Prostate gland (tissue), 2 donors: ENCODE data around the gene ENC1. TPM values are rescaled to one million over a fixed set of nuclear protein-coding genes. Genes with fewer than 3 reads are reported as not detected.

Experiments used
- DNase-seq: peaks from one replicate; pipeline ENCODE4 v3.0.0-alpha.2; 2019; ENCODE audit warnings: low spot score
- H3K27ac ChIP-seq, 2 donors: fragments of 200-600 bp; sonication (generic); 2 replicates each; pipeline ENCODE4 v1.5.1; 2017 to 2019
- H3K27me3 ChIP-seq: fragments of 200-600 bp; sonication (generic); replicated peaks from 2 replicates; pipeline ENCODE4 v1.5.1; 2019; ENCODE audit not compliant: insufficient read depth
- H3K36me3 ChIP-seq, 2 donors: fragments of 200-600 bp; sonication (generic); 1 replicate in 1 of 2; 2 replicates in 1 of 2; pipeline versions ENCODE4 v1.5.1 to v1.8.1; 2017 to 2019
- H3K4me1 ChIP-seq: fragments of 200-600 bp; sonication (generic); replicated peaks from 2 replicates; pipeline ENCODE4 v1.5.1; 2019
- H3K4me3 ChIP-seq, 2 donors: fragments of 200-600 bp; sonication (generic); 2 replicates each; pipeline ENCODE4 v1.5.1; 2017 to 2019
- H3K9me3 ChIP-seq: fragments of 200-600 bp; sonication (generic); 2 replicates; pipeline ENCODE4 v1.5.1; 2017
- POLR2A ChIP-seq: fragments of 450-650 bp; IDR thresholded peaks from one replicate; pipeline ENCODE4 v1.6.1; 2016; ENCODE audit warnings: antibody characterized with exemption, mild to moderate bottlenecking
- POLR2AphosphoS5 ChIP-seq: sonication (generic); formaldehyde crosslinking; IDR thresholded peaks from one replicate; pipeline ENCODE4 v1.6.1; 2017; ENCODE audit warnings: antibody characterized with exemption
- WGBS: methylation state at CpG from one replicate; pipeline ENCODE4 v1.1.5; 2018; 5-methylcytosine and 5-hydroxymethylcytosine counted together
- intact Hi-C: fragments of 100-400 bp; cut with DNase I; formaldehyde crosslinking; loops from one replicate; pipeline ENCODE4 v1.14.2; 2022
- total RNA-seq, 2 donors: library from RNA; depleted of rRNA; stranded (reverse); fragments of >200 nt; gene quantifications; one replicate each; pipeline ENCODE4 v1.1.0, GENCODE V29; 2016
- TF ChIP-seq, protein P1 (sequence below), 4 experiments: fragments of 200-600 bp in 2 of 4; fragments of 450-650 bp in 2 of 4; sonication (generic) in 2 of 4; IDR thresholded peaks; 1 replicate in 3 of 4; 2 replicates in 1 of 4; pipeline ENCODE4 v1.5.1; 2016 to 2019; ENCODE audit warnings: antibody characterized with exemption in 4 of 4, mild to moderate bottlenecking in 2 of 4, moderate library complexity in 2 of 4

Gene ENC1
- total RNA-seq, 2 donors from 2014 or later, result 78.1 to 103 TPM

DNA sequence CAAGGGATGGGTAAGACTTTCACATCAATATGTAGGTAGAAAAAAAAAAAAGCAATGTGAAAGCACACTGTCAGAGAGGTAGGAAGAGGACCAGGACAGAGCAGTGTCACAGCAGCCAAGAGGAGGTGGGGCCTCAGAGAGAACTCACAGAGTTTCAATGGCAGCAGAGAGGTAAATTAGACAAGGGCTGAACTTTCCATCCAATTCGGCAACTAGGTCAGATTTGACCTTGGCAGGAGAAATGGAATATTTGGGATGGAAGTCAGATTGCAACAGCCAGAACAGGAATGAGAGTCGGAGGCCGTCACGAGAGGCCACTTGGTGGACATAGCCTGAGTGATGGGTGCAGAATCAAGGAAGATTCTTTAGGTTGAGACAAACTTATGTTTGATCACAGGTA is 57.7 kb downstream of the ENC1 start:
- Histone ChIP-seq H3K9me3 (no peaks in the 10 kb centered on the region), H3K4me1 (no peaks in the 10 kb centered on the region), H3K36me3 (no peaks in the 10 kb centered on the region), H3K27ac (no peak overlapping the region), H3K27me3 (no peaks in the 10 kb centered on the region), H3K4me3 (no peak overlapping the region)
- TF ChIP-seq POLR2A (no peak), POLR2AphosphoS5 (no peak)
- TF ChIP-seq, protein P1, sequence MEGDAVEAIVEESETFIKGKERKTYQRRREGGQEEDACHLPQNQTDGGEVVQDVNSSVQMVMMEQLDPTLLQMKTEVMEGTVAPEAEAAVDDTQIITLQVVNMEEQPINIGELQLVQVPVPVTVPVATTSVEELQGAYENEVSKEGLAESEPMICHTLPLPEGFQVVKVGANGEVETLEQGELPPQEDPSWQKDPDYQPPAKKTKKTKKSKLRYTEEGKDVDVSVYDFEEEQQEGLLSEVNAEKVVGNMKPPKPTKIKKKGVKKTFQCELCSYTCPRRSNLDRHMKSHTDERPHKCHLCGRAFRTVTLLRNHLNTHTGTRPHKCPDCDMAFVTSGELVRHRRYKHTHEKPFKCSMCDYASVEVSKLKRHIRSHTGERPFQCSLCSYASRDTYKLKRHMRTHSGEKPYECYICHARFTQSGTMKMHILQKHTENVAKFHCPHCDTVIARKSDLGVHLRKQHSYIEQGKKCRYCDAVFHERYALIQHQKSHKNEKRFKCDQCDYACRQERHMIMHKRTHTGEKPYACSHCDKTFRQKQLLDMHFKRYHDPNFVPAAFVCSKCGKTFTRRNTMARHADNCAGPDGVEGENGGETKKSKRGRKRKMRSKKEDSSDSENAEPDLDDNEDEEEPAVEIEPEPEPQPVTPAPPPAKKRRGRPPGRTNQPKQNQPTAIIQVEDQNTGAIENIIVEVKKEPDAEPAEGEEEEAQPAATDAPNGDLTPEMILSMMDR (IDR thresholded peaks at IDR 0.05), result no peak
- intact Hi-C loops, result no loop called here
- 91% methylated on average over 4 of the region's 4 CpGs for WGBS
- DNase-seq, result no peak

DNA sequence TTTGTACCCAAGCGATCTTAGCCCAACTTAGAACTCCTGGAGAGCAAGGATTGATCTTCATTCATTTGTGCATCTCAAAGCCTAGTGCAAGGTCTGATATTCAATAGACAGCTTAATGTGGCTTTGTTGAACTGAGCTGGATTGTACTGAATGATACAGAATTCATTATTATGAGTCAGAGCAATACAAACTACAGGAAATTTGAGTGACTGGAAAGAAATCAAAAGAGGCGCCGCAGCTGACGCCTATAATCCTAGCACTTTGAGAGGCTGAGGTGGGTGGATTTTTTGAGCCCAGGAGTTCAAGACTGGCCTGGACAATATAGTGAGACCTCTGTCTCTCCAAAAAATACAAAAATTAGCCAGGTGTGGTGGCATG is 58.6 kb downstream of the ENC1 start:
- intact Hi-C loops, result no loop called here
- Histone ChIP-seq H3K9me3 (no peaks in the 10 kb centered on the region), H3K4me3 (no peak overlapping the region), H3K27ac (no peak overlapping the region), H3K36me3 (no peaks in the 10 kb centered on the region), H3K4me1 (no peaks in the 10 kb centered on the region), H3K27me3 (no peaks in the 10 kb centered on the region)
- 96% methylated on average over 4 of the region's 4 CpGs for WGBS
- no peak for TF ChIP-seq POLR2AphosphoS5
- TF ChIP-seq, protein P1 (IDR thresholded peaks at IDR 0.05), result no peak
- no peak for TF ChIP-seq POLR2A
- no peak for DNase-seq

DNA sequence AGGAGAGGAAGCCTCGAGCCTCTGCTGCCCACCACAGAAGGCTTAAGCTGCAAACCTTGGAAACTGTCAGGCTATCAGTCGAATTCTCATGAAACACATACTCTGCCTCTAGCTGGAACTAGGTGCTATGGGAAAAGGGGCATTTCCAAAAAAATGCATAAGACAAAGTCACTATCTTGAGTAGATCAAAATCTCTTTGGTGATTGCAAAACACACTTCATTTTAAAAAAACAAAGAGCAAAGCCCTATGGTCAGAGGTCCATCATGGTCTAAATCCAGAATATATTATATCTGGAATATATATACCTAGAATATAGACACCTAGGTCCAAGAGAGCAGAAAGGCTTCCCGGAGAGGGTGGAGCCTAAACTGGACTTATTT is 59.8 kb downstream of the ENC1 start:
- no peak overlapping the region for H3K27ac ChIP-seq
- no peaks in the 10 kb centered on the region for H3K4me1 ChIP-seq
- DNase-seq, result no peak
- WGBS, result 80% methylated on average over 3 of the region's 3 CpGs
- no peak for TF ChIP-seq POLR2A
- TF ChIP-seq POLR2AphosphoS5, result no peak
- TF ChIP-seq, protein P1 (IDR thresholded peaks at IDR 0.05), result no peak
- no peaks in the 10 kb centered on the region for H3K36me3 ChIP-seq
- no peaks in the 10 kb centered on the region for H3K27me3 ChIP-seq
- no peaks in the 10 kb centered on the region for H3K9me3 ChIP-seq
- intact Hi-C loops, result no loop called here
- no peak overlapping the region for H3K4me3 ChIP-seq

DNA sequence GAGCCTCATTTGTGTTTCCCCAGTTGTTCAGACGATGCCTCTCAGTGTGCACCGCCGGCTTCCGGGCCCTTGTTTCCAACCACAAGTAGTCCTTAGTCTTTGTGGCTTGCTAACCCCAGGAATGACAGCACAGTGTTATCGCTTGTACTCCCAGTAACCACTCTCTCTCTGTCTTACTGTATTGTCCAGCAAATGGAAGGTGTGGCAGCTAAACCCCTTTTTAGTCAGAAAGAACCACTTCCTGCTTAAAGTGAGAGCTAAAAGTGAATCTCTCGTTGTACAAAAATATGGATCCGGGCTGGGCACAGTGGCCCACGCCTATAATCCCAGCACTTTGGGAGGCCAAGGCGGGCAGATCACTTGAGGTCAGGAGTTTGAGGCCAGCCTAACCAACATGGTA is 61.3 kb downstream of the ENC1 start:
- no peak for DNase-seq
- intact Hi-C loops, result no loop called here
- no peaks in the 10 kb centered on the region for H3K27me3 ChIP-seq
- H3K4me1 ChIP-seq, result no peaks in the 10 kb centered on the region
- 88% methylated on average over 9 of the region's 9 CpGs for whole genome bisulfite sequencing
- no peaks in the 10 kb centered on the region for H3K9me3 ChIP-seq
- no peak overlapping the region for H3K27ac ChIP-seq
- no peak overlapping the region for H3K4me3 ChIP-seq
- no peaks in the 10 kb centered on the region for H3K36me3 ChIP-seq
- TF ChIP-seq POLR2AphosphoS5 (no peak), POLR2A (no peak)
- TF ChIP-seq, protein P1 (IDR thresholded peaks at IDR 0.05), result no peak

DNA sequence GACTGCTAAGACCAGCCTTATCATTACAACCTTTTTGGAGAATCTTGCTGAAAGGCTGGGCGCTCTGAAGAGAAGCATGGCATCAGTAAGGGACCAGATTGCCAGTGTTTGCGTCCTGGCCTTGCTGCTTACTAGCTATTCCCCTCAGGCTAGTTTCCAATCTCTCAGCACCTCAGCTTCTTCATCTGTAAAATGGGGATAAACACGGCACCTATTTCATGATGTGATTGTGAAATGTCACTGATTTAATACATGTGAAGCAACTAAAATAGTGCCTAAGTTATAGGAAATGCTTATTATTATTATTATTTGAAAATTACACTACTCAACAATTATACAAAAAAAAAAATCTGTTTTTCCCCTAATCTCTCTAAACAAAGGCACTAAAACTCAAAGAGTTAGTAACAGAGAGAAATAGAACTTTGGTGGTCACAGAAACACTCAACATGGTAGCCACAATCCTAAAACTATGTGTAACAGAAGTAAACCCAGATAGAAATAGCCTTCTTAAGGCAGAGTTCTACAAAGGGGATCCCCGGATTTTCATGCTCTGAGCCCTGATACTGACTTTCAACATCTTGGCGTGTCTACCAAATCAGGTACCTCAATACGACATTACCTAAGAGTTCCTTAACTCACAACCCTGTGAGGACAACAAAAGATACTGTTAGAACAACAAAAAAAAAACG is 62.0 kb downstream of the ENC1 start:
- H3K9me3 ChIP-seq, result no peaks in the 10 kb centered on the region
- no peak overlapping the region for H3K27ac ChIP-seq
- H3K27me3 ChIP-seq, result no peaks in the 10 kb centered on the region
- 93% methylated on average over 7 of the region's 7 CpGs for WGBS
- no peaks in the 10 kb centered on the region for H3K4me1 ChIP-seq
- no peak for DNase-seq
- intact Hi-C loops, result no loop called here
- no peak overlapping the region for H3K4me3 ChIP-seq
- H3K36me3 ChIP-seq, result no peaks in the 10 kb centered on the region
- TF ChIP-seq POLR2AphosphoS5 (no peak), POLR2A (no peak)
- TF ChIP-seq, protein P1 (IDR thresholded peaks at IDR 0.05), result no peak
